ENCODE measurements around the gene SNX5. TPM values are rescaled to one million over a fixed set of nuclear protein-coding genes. Genes with fewer than 3 reads are reported as not detected.

Gene SNX5
- total RNA-seq, 1 donor from 2014 or later: 32.7 TPM

DNA sequence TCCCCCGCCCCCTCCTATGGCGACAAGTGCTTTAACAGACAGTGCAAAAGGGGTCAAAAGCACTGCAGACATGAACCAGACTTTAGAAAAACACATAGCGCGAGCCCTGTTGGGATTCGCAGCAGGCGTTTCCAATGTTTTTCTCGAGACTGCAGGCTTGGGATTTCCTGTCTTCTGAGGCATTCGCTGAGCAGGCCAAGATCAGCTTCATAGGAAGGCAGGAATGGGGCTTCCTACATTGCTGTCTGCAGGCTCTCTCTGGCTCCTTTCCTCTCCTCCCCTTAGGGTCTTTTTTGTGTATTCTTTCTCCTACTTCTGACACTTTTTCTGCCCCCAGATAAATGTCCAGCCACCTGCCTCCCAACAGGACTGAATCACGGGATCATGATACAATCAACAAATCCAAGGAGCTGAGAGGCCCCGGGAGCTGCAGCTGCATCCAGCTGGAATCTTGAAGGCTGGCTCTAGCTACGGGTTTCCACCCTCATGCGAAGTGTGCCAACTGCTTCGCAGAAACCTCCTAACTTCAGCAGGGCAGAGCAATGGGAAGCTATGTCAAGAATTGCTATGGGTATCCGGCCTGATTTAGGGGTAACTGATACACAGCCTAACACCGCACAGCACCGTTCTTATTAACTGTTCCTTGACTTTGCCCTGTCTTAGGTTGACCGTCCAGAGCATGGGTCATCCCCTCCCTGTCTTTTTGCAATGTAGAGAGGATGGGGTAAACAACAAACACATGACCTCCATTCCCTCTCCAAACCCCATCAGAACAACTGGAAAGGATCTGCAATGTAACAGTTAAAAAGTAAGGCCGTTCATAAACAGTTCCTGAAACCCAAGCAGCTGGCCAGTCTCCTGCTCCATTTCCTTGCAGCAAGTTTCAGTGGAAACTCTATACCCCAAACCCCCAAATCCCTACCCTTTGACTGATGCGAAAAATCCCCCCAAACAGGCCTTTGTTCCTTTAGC is 31.5 kb downstream of the SNX5 start:
- H3K27ac ChIP-seq: peak overlapping the region; percentile 51 to 73
- intact Hi-C loops (cut with DNase I): loop anchor here (2.0 to 5.0 kb wide), 4 partner anchors 32 to 432 kb away; partner anchors contain the start of genes MGME1, RRBP1 and SNX5
- no peak for TF ChIP-seq CTCF (IDR thresholded peaks at IDR 0.05)
- peak overlapping the region in 1 of 2 donors; percentile 21 for H3K4me3 ChIP-seq
- peaks cover 4 to 9% of the 10 kb centered on the region in 2 donors for H3K36me3 ChIP-seq
- peaks cover 10 to 30% of the 10 kb centered on the region in 2 donors for H3K4me1 ChIP-seq
- H3K27me3 ChIP-seq: no peaks in the 10 kb centered on the region
- H3K9me3 ChIP-seq: no peaks in the 10 kb centered on the region
- DNase-seq (ENCODE audit: low spot score in 2 of 2): peak in 1 of 2 donors; percentile 78

DNA sequence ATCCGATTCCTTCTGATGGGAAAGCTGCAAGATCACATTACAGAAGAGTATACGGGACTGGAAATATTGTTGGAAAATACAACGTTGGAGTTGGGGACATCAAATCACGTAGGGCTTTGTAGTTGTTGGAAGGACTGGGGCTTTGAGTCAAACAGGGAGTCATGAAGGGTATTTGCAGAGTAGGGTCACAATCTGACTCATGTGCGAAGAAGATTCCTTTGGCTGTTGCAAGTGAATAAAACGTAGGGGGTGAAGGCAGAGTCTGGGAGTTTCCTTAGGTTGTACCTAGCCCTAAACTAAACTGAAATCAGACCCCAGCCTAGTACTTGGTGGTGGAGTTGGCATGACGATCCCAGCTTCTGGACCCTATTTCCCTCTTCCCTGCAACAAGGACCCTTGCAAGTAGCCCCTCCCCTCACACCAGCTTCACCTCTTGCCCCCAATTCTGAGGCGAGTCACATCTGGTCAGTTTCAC is 32.3 kb downstream of the SNX5 start:
- H3K36me3 ChIP-seq: peaks cover 4 to 6% of the 10 kb centered on the region in 2 donors
- H3K4me1 ChIP-seq: peaks cover 10 to 30% of the 10 kb centered on the region in 2 donors
- no peak for TF ChIP-seq CTCF (IDR thresholded peaks at IDR 0.05)
- peak overlapping the region in 1 of 2 donors; percentile 21 for H3K4me3 ChIP-seq
- DNase-seq (ENCODE audit: low spot score in 2 of 2): no peak
- H3K27me3 ChIP-seq: no peaks in the 10 kb centered on the region
- H3K9me3 ChIP-seq: no peaks in the 10 kb centered on the region
- H3K27ac ChIP-seq: peak overlapping the region; percentile 51 to 73
- intact Hi-C loops (cut with DNase I): loop anchor here (2.0 to 5.0 kb wide), 4 partner anchors 32 to 432 kb away; partner anchors contain the start of genes MGME1, RRBP1 and SNX5

GRCh38 chr20:17935761-17936160 is 32.8 kb downstream of the SNX5 start:
- no peaks in the 10 kb centered on the region for H3K9me3 ChIP-seq
- peaks cover 0 to under 1% of the 10 kb centered on the region in 2 donors for H3K36me3 ChIP-seq
- no peak overlapping the region for H3K4me3 ChIP-seq
- no peaks in the 10 kb centered on the region for H3K27me3 ChIP-seq
- H3K27ac ChIP-seq: peak overlapping the region; percentile 51 to 73
- intact Hi-C loops (cut with DNase I): loop anchor here (2.0 to 5.0 kb wide), 4 partner anchors 33 to 431 kb away; partner anchors contain the start of genes MGME1, RRBP1 and SNX5
- no peak for DNase-seq (ENCODE audit: low spot score in 2 of 2)
- peaks cover 10 to 30% of the 10 kb centered on the region in 2 donors for H3K4me1 ChIP-seq
- TF ChIP-seq CTCF (IDR thresholded peaks at IDR 0.05): no peak

- Histone ChIP-seq H3K36me3 (no peaks in the 10 kb centered on the region), H3K27ac (no peak overlapping the region), H3K4me3 (no peak overlapping the region), H3K4me1 (peaks cover 10 to 30% of the 10 kb centered on the region in 2 donors), H3K27me3 (no peaks in the 10 kb centered on the region), H3K9me3 (no peaks in the 10 kb centered on the region)
- intact Hi-C loops (cut with DNase I): loop anchor here (5.0 kb wide), 1 partner anchor 38 kb away; no protein-coding TSS in a partner anchor
- no peak for DNase-seq (ENCODE audit: low spot score in 2 of 2)
- TF ChIP-seq CTCF (IDR thresholded peaks at IDR 0.05): no peak
These were observed 33.4 kb downstream of the SNX5 start for GRCh38 chr20:17935186-17935585.

GRCh38 chr20:17934141-17934862 is 34.3 kb downstream of the SNX5 start:
- Histone ChIP-seq H3K36me3 (no peaks in the 10 kb centered on the region), H3K27me3 (no peaks in the 10 kb centered on the region), H3K9me3 (no peaks in the 10 kb centered on the region), H3K4me1 (peaks cover 10 to 30% of the 10 kb centered on the region in 2 donors), H3K4me3 (no peak overlapping the region), H3K27ac (no peak overlapping the region)
- no peak for TF ChIP-seq CTCF (IDR thresholded peaks at IDR 0.05)
- intact Hi-C loops (cut with DNase I): no loop called here
- DNase-seq (ENCODE audit: low spot score in 2 of 2): no peak
